Loucy (cell line): ENCODE data around the gene UFD1.

Experiments
- H2AFZ ChIP-seq: fragments of 200-600 bp; sonication (generic); 2 replicates; pipeline ENCODE4 v1.6.0; 2016; ENCODE audit warnings: antibody characterized with exemption, mild to moderate bottlenecking, low read length, moderate library complexity
- H3F3A ChIP-seq: fragments of 200-600 bp; 2 replicates; pipeline ENCODE4 v1.6.0; 2016; ENCODE audit warnings: antibody characterized with exemption, low read depth, mild to moderate bottlenecking
- H3K27me3 ChIP-seq: fragments of 200-600 bp; sonication (generic); 2 replicates; pipeline ENCODE4 v1.6.1; 2014; ENCODE audit warnings: low read length, mild to moderate bottlenecking; ENCODE audit not compliant: insufficient read depth, poor library complexity, severe bottlenecking
- H3K36me3 ChIP-seq: fragments of 200-600 bp; sonication (generic); 2 replicates; pipeline ENCODE4 v1.6.1; 2016; ENCODE audit warnings: low read length; ENCODE audit not compliant: insufficient read depth
- H3K4me1 ChIP-seq: fragments of 200-600 bp; sonication (generic); 2 replicates; pipeline ENCODE4 v1.5.1; 2014; ENCODE audit warnings: low read length, mild to moderate bottlenecking; ENCODE audit not compliant: insufficient read depth, poor library complexity, severe bottlenecking
- H3K4me2 ChIP-seq: fragments of 200-600 bp; sonication (generic); 2 replicates; pipeline ENCODE4 v1.6.0; 2014; ENCODE audit warnings: antibody characterized with exemption, low read length, low read depth, mild to moderate bottlenecking; ENCODE audit not compliant: poor library complexity, severe bottlenecking
- H3K4me3 ChIP-seq: fragments of 200-600 bp; sonication (generic); 2 replicates; pipeline ENCODE4 v1.5.1; 2014; ENCODE audit warnings: low read length, mild to moderate bottlenecking, mixed read lengths; ENCODE audit not compliant: poor library complexity, severe bottlenecking
- H3K79me2 ChIP-seq: fragments of 200-600 bp; sonication (generic); 2 replicates; pipeline ENCODE4 v1.6.1; 2014; ENCODE audit warnings: low read length; ENCODE audit not compliant: insufficient read depth
- H3K9ac ChIP-seq: fragments of 200-600 bp; sonication (generic); 2 replicates; pipeline ENCODE4 v1.6.0; 2014; ENCODE audit warnings: mild to moderate bottlenecking, low read depth, low read length, moderate library complexity; ENCODE audit not compliant: poor library complexity, severe bottlenecking
- H3K9me2 ChIP-seq: fragments of 200-600 bp; sonication (generic); replicated peaks from 2 replicates; pipeline ENCODE4 v1.6.1; 2016; ENCODE audit warnings: low read depth, low read length, mixed read lengths
- H3K9me3 ChIP-seq: fragments of 200-600 bp; sonication (generic); 2 replicates; pipeline ENCODE4 v1.6.1; 2014; ENCODE audit warnings: mild to moderate bottlenecking, antibody characterized with exemption, low read length, low read depth; ENCODE audit not compliant: insufficient read depth
- H4K20me1 ChIP-seq: fragments of 200-600 bp; sonication (generic); 2 replicates; pipeline ENCODE4 v1.6.0; 2014; ENCODE audit warnings: antibody characterized with exemption, low read length, mild to moderate bottlenecking; ENCODE audit not compliant: insufficient read depth, poor library complexity, severe bottlenecking
- EZH2phosphoT487 ChIP-seq: fragments of 200-600 bp; IDR thresholded peaks from 2 replicates; pipeline ENCODE4 v1.6.1; 2018; ENCODE audit warnings: antibody characterized with exemption, mild to moderate bottlenecking, moderate library complexity, borderline replicate concordance
- TF ChIP-seq, protein P1 (sequence below): fragments of 200-600 bp; sonication (generic); conservative IDR thresholded peaks from 2 replicates; pipeline ENCODE4 v1.5.1; 2014; ENCODE audit warnings: mild to moderate bottlenecking, antibody characterized with exemption, low read length

UFD1 gene

GRCh38 chr22:19479355-19480172 is 571 bp upstream of the UFD1 start, which contains the start of gene CDC45:
Gene CDC45, plus strand, starts transcription at chr22:19479920. Its CDS starts 49 bp downstream, at chr22:19479969.
- Histone ChIP-seq H3K4me1 (peaks cover 33% of the 10 kb centered on the region), H3K9ac (peak within 1 kb of the TSS; percentile 74), H3K9me2 (no peaks in the 10 kb centered on the region), H3K4me3 (peak within 1 kb of the TSS; percentile 82), H4K20me1 (peaks cover 25% of the 10 kb centered on the region), H2AFZ (peak within 1 kb of the TSS; percentile 99), H3K79me2 (peaks cover 87% of the 10 kb centered on the region), H3K9me3 (no peaks in the 10 kb centered on the region), H3F3A (no peaks in the 10 kb centered on the region), H3K4me2 (peak within 1 kb of the TSS; percentile 89), H3K27me3 (no peaks in the 10 kb centered on the region), H3K36me3 (peaks cover 19% of the 10 kb centered on the region; the same call in 1 of the 2 replicates)
- TF ChIP-seq EZH2phosphoT487 = no peak
- TF ChIP-seq, protein P1, sequence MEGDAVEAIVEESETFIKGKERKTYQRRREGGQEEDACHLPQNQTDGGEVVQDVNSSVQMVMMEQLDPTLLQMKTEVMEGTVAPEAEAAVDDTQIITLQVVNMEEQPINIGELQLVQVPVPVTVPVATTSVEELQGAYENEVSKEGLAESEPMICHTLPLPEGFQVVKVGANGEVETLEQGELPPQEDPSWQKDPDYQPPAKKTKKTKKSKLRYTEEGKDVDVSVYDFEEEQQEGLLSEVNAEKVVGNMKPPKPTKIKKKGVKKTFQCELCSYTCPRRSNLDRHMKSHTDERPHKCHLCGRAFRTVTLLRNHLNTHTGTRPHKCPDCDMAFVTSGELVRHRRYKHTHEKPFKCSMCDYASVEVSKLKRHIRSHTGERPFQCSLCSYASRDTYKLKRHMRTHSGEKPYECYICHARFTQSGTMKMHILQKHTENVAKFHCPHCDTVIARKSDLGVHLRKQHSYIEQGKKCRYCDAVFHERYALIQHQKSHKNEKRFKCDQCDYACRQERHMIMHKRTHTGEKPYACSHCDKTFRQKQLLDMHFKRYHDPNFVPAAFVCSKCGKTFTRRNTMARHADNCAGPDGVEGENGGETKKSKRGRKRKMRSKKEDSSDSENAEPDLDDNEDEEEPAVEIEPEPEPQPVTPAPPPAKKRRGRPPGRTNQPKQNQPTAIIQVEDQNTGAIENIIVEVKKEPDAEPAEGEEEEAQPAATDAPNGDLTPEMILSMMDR = no peak

- Histone ChIP-seq H4K20me1 (peaks cover 25% of the 10 kb centered on the region), H3K36me3 (peaks cover 14% of the 10 kb centered on the region; the same call in 1 of the 2 replicates), H3K27me3 (no peaks in the 10 kb centered on the region), H3K9me2 (no peaks in the 10 kb centered on the region), H3K4me3 (peak overlapping the region; percentile 82), H3K9ac (peak overlapping the region; percentile 74), H3K9me3 (no peaks in the 10 kb centered on the region), H3K4me1 (peaks cover 33% of the 10 kb centered on the region), H3F3A (no peaks in the 10 kb centered on the region), H3K79me2 (peaks cover 74% of the 10 kb centered on the region), H2AFZ (peak overlapping the region; percentile 99), H3K4me2 (peak overlapping the region; percentile 89)
- TF ChIP-seq, protein P1 = no peak
- no peak for TF ChIP-seq EZH2phosphoT487
These were observed 720 bp downstream of the UFD1 start for GRCh38 chr22:19478045-19478900.

- no peaks in the 10 kb centered on the region for H3K9me2 ChIP-seq
- peaks cover 11% of the 10 kb centered on the region; the same call in 1 of the 2 replicates for H3K36me3 ChIP-seq
- H2AFZ ChIP-seq = no peak overlapping the region
- no peaks in the 10 kb centered on the region for H3K9me3 ChIP-seq
- peaks cover 25% of the 10 kb centered on the region for H4K20me1 ChIP-seq
- H3K79me2 ChIP-seq = peaks cover 69% of the 10 kb centered on the region
- no peaks in the 10 kb centered on the region for H3K27me3 ChIP-seq
- H3K9ac ChIP-seq = peak overlapping the region; percentile 74
- peak overlapping the region; percentile 89 for H3K4me2 ChIP-seq
- peak overlapping the region; percentile 82 for H3K4me3 ChIP-seq
- no peaks in the 10 kb centered on the region for H3F3A ChIP-seq
- peaks cover 33% of the 10 kb centered on the region for H3K4me1 ChIP-seq
- TF ChIP-seq, protein P1 = peak; percentile 57
- TF ChIP-seq EZH2phosphoT487 = no peak
These were observed 1.5 kb downstream of the UFD1 start for GRCh38 chr22:19477321-19478044.
